ENCODE results near the gene ZNF567. TPM values are rescaled to one million over a fixed set of nuclear protein-coding genes. Genes with fewer than 3 reads are reported as not detected.
"Not testable (repeated sequence)": the region's sequence is repeated elsewhere in the genome, so short reads cannot be mapped to it uniquely, and the experiment has no call there.

ZNF567 gene
- total and polyA plus RNA-seq, 8 donors = 0.58 to 37.9 (median 6.0) TPM

- Histone ChIP-seq H3K4me3 (no peak overlapping the region), H3K9me3 (peaks cover 78 to 100% (median 99%) of the 10 kb centered on the region in 4 donors), H3K36me3 (peaks cover 24 to 100% (median 80%) of the 10 kb centered on the region in 4 donors), H3K27ac (no peak overlapping the region), H3K4me1 (no peaks in the 10 kb centered on the region), H3K27me3 (no peaks in the 10 kb centered on the region)
- TF ChIP-seq CTCF (IDR thresholded peaks at IDR 0.05) (no peak), POLR2AphosphoS5 (IDR thresholded peaks at IDR 0.05) (no peak), EP300 (IDR thresholded peaks at IDR 0.05) (no peak), POLR2A (IDR thresholded peaks at IDR 0.05) (no peak)
- 94 to 99% (median 97%) methylated on average over 10 of the region's 10 CpGs for WGBS, 5 donors
- DNase-seq = no peak
- intact Hi-C loops (cut with DNase I; ENCODE audit: low total_unique reads) = no loop called here
Observed at GRCh38 chr19:36747750-36748149, 60.3 kb downstream of the ZNF567 start.

GRCh38 chr19:36748431-36749275, 61.2 kb downstream of the ZNF567 start:
- 95 to 99% (median 98%) methylated on average over 10 of the region's 10 CpGs for WGBS, 5 donors
- TF ChIP-seq POLR2A (IDR thresholded peaks at IDR 0.05) (no peak), CTCF (IDR thresholded peaks at IDR 0.05) (no peak), EP300 (IDR thresholded peaks at IDR 0.05) (no peak), POLR2AphosphoS5 (IDR thresholded peaks at IDR 0.05) (no peak)
- DNase-seq = no peak
- Histone ChIP-seq H3K27me3 (no peaks in the 10 kb centered on the region), H3K27ac (no peak overlapping the region), H3K4me3 (no peak overlapping the region), H3K36me3 (peaks cover 24 to 100% (median 88%) of the 10 kb centered on the region in 4 donors), H3K9me3 (peaks cover 79 to 100% (median 99%) of the 10 kb centered on the region in 4 donors), H3K4me1 (no peaks in the 10 kb centered on the region)
- intact Hi-C loops (cut with DNase I; ENCODE audit: low total_unique reads) = no loop called here

- DNase-seq; H3K4me1 ChIP-seq; intact Hi-C loops (cut with DNase I; ENCODE audit: low total_unique reads); H3K4me3 ChIP-seq; H3K27me3 ChIP-seq; H3K27ac ChIP-seq: not testable (repeated sequence)
- Histone ChIP-seq H3K9me3 (peaks cover 79 to 100% (median 98%) of the 10 kb centered on the region in 4 donors), H3K36me3 (peaks cover 27 to 100% (median 93%) of the 10 kb centered on the region in 4 donors)
- 94 to 98% (median 97%) methylated on average over 8 of the region's 8 CpGs for WGBS, 5 donors
Observed at GRCh38 chr19:36749613-36750012, 62.2 kb downstream of the ZNF567 start.

- H3K9me3 ChIP-seq = peaks cover 84 to 100% (median 98%) of the 10 kb centered on the region in 4 donors
- intact Hi-C loops (cut with DNase I; ENCODE audit: low total_unique reads) = no loop called here
- H3K4me1 ChIP-seq = no peaks in the 10 kb centered on the region
- H3K27ac ChIP-seq = no peak overlapping the region
- H3K4me3 ChIP-seq = no peak overlapping the region
- 97 to 99% (median 98%) methylated on average over 4 of the region's 4 CpGs for WGBS, 5 donors
- no peak for DNase-seq
- no peaks in the 10 kb centered on the region for H3K27me3 ChIP-seq
- peaks cover 33 to 100% (median 95%) of the 10 kb centered on the region in 4 donors for H3K36me3 ChIP-seq
- TF ChIP-seq EP300 (IDR thresholded peaks at IDR 0.05) (no peak), POLR2AphosphoS5 (IDR thresholded peaks at IDR 0.05) (no peak), POLR2A (IDR thresholded peaks at IDR 0.05) (no peak), CTCF (IDR thresholded peaks at IDR 0.05) (no peak)
Observed at GRCh38 chr19:36750066-36750691, 62.8 kb downstream of the ZNF567 start.

Other genes with a start within 250 kb of the ZNF567 start
- gene ZNF566, start 198.1 kb upstream of the ZNF567 start, total RNA-seq = 10 to 100 TPM in 2 of 5 donors, 1 to 10 TPM in 3; 1.8 to 58.2 (median 8.5) TPM
- 1 to 10 TPM; 2.8 to 5.4 (median 4.7) TPM for gene ZNF566, start 198.1 kb upstream of the ZNF567 start, polyA plus RNA-seq
- gene ZNF260, start 159.3 kb upstream of the ZNF567 start, total RNA-seq = 10 to 100 TPM in 3 of 5 donors, 1 to 10 TPM in 2; 1.7 to 19.8 (median 11.3) TPM
- 1 to 10 TPM; 2.5 to 3.6 (median 3.5) TPM for gene ZNF260, start 159.3 kb upstream of the ZNF567 start, polyA plus RNA-seq
- gene ZNF529, start 114.3 kb upstream of the ZNF567 start, total RNA-seq = 10 to 100 TPM in 2 of 5 donors, 1 to 10 TPM in 3; 1.4 to 25.2 (median 5.3) TPM
- gene ZNF529, start 114.3 kb upstream of the ZNF567 start, polyA plus RNA-seq = 1 to 10 TPM; 1.6 to 3.4 (median 2.9) TPM
- gene ZNF382, start 82.3 kb upstream of the ZNF567 start, total RNA-seq = 10 to 100 TPM in 1 of 5 donors, 1 to 10 TPM in 2, under 1 TPM in 2; 0.29 to 14.0 (median 1.2) TPM
- 1 to 10 TPM in 1 of 3 donors, under 1 TPM in 1, not detected in 1; 0.63 to 1.3 TPM for gene ZNF382, start 82.3 kb upstream of the ZNF567 start, polyA plus RNA-seq
- gene ZNF461, start 20.8 kb upstream of the ZNF567 start, total RNA-seq = 10 to 100 TPM in 3 of 5 donors, 1 to 10 TPM in 1, not detected in 1; 4.5 to 24.6 (median 15.5) TPM
- gene ZNF461, start 20.8 kb upstream of the ZNF567 start, polyA plus RNA-seq = 1 to 10 TPM; 2.6 to 2.9 (median 2.9) TPM
- gene ZNF850, start 85.2 kb downstream of the ZNF567 start, total RNA-seq = 10 to 100 TPM in 1 of 5 donors, 1 to 10 TPM in 2, under 1 TPM in 1, not detected in 1; 0.89 to 10.1 (median 2.2) TPM
- gene ZNF850, start 85.2 kb downstream of the ZNF567 start, polyA plus RNA-seq = under 1 TPM; 0.15 to 0.25 (median 0.19) TPM
- gene ZNF790, start 150.8 kb downstream of the ZNF567 start, total RNA-seq = 10 to 100 TPM in 1 of 5 donors, 1 to 10 TPM in 3, not detected in 1; 1.2 to 13.6 (median 8.2) TPM
- gene ZNF790, start 150.8 kb downstream of the ZNF567 start, polyA plus RNA-seq = 1 to 10 TPM; 2.3 to 2.7 (median 2.6) TPM
- 10 to 100 TPM in 2 of 5 donors, 1 to 10 TPM in 3; 4.9 to 24.1 (median 9.9) TPM for gene ZNF345, start 163.3 kb downstream of the ZNF567 start, total RNA-seq
- gene ZNF345, start 163.3 kb downstream of the ZNF567 start, polyA plus RNA-seq = 1 to 10 TPM; 1.6 to 3.7 (median 3.4) TPM
- 1 to 10 TPM in 2 of 5 donors, under 1 TPM in 2, not detected in 1; 0.45 to 7.7 (median 1.8) TPM for gene ZNF829, start 228.7 kb downstream of the ZNF567 start, total RNA-seq
- gene ZNF829, start 228.7 kb downstream of the ZNF567 start, polyA plus RNA-seq = 1 to 10 TPM in 2 of 3 donors, under 1 TPM in 1; 0.75 to 1.2 (median 1.1) TPM
- 10 to 100 TPM in 2 of 5 donors, 1 to 10 TPM in 1, under 1 TPM in 1, not detected in 1; 0.87 to 27.0 (median 7.6) TPM for gene ZNF568, start 228.7 kb downstream of the ZNF567 start, total RNA-seq
- gene ZNF568, start 228.7 kb downstream of the ZNF567 start, polyA plus RNA-seq = 1 to 10 TPM; 2.6 to 4.1 (median 3.2) TPM

Data from stomach (tissue), 9 donors.